Activated naive CD4-positive, alpha-beta T cell treated with Interleukin-2 at 50 U/mL for 16 hours (primary cell): ENCODE data around the gene FLVCR2.
"Not testable (repeated sequence)": the region's sequence is repeated elsewhere in the genome, so short reads cannot be mapped to it uniquely, and the experiment has no call there.

Source experiments
- DNase-seq: peaks from one replicate; pipeline ENCODE4 v3.0.0-alpha.2; 2020

FLVCR2 gene

DNA sequence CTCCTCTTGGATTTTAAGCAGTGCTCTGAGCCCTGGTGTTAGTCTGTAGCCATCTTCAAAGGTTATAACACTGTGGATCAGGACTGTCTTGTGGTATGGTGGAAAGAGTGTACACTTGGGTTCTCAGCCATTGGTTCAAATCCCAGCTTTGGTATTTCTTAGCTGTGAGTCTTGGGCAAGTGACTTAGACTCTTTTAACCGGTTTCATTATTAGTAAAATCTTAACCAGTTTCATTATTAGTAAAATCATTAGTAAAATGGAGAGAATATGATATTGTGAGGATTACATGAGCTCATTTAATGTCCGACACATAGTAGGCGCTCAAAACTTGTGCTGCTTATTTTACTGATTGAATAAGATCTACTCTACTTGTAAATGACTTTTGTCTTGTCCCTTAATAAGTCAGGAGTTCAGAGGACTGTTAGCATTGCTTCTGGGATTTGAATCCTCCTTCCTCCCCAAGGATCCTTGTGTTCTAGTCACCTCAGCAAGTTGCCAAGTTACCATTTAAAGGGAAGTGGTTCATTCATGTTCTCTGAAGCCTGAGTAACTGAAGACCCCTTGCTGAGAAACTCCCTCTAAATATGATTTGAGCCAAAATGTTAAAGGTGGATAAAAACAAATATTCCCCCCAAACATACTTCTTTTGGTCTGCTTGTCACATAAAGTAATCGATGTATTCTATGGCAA, 95.1 kb downstream of the FLVCR2 start:
- DNase-seq: no peak

DNA sequence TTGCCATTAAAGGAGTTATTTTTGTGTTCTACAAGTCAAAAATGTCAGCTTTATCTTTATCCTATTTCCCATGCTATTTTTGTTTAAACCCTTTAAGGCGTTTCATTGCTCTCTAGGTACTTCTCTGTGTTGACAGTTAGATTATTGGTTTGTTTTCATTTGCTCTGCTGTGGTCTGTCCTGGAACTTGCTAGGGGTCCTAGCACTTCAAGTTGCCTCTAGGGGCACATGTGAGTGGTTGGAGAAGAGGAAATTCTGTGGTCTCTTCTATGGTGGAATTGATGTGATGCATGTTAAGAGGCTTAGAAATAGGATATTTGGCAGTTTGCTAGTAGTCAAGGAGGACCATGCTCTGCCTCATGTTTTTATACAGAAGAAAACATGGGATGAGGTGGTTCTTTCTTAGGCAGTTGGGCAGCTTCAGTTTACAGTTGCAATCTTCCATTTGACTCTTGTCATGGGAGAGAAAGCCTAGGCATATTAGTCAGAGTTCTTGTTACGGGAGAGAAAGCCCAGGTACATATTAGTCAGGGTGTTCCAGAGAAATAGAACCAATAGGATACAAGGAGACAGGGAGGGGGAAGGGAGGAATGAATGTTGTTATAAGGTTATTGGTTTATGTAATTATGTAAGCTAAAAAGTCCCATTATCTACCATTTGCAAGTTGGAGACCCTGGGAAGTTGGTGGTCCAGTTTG, 97.0 kb downstream of the FLVCR2 start:
- no peak for DNase-seq

DNA sequence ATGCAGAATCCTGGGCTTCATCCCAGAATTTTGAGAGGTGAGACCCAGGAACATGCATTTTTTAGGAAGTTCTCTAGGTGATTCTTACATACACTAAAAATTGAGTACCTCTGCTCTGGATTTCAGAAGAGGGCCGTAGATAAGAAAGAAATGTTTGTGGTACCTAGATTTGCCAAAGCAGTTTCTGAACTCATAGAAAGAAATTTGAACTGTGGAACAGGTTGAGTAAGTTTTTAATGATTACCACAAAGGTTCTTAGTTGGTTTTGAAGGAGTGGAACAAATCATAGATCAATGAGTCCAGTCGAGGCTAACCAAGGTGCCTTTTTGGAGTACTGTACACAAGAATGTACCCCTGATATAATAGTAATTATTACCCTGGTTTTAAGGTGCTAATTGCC, 107.5 kb downstream of the FLVCR2 start:
- DNase-seq: no peak

DNA sequence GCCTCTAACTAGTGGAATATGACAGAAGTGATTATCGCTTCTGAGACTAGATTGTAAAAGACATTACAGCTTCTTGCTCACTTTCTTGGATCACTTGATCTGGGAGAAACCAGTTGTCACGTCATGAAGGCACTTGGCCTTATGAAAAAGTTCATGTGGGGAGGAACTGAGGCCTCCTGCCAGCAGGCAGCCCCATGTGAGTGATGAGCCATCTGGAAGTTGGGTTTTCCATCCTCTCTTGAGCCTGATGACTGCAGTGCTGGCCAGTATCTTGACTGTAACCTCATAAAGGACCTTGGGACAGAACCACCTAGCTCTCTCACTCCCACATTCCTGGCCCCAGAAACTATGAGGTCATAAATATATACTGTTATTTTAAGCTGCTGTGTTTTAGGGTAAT, 110.6 kb downstream of the FLVCR2 start:
- DNase-seq: no peak

DNA sequence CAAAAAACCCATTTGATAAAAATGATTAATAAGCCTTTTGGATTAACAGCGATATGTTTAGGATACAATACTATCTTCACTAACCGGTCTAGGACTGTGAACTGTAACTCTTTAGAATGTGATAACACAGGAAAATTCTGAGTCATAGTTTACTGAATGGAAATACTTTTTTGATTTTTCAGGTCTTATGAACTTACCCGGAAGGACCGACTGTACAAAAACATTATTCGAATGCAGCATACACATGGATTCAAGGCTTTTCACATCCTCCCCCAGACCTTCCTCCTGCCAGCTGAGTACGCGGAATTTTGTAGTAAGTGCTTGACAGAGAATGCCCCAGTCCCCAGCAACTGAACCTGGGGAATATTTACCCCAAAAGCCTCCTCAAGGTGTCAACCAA, 111.6 kb downstream of the FLVCR2 start:
- DNase-seq: no peak

DNA sequence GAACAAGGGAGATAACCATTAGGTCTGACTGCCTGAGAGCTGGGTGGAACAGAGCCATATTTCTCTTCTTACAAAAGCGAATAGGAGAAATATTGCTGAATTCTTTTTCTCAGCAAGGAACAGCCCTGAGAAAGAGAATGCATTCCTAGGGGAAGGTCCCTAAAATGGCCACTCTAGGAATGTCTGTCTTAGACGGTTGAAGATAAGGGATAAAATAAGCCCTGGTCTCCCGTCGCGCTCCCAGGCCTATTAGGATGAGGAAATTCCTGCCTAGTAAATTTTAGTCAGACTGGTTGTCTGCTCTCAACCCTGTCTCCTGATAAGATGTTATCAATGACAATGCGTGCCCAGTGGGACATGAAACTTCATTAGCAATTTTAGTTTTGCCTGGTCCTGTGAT, 116.6 kb downstream of the FLVCR2 start:
- DNase-seq: not testable (repeated sequence)

DNA sequence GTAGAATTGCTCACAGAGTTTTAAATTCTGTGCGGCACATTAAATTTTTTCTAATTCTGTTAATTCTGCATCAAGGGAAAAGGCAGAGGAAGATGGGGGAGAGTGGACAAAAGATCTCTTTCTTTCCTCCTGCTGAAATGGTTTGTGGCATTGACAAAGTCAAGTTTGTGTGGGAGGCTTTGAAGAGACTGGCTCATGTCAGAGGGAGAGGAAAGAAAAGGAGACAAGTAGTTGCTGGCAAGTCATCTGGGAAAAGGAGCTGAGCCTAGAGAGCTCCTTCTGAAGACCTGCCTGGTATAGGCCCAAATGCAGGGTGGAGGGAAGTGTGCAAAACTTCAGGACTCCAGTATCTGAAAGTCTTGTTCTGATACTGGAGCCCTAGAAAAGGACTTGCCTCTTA, 119.0 kb downstream of the FLVCR2 start:
- no peak for DNase-seq
